ENCODE measurements around the gene NDUFS8. TPM values are rescaled to one million over a fixed set of nuclear protein-coding genes. Genes with fewer than 3 reads are reported as not detected.
"Not testable (repeated sequence)": the region's sequence is repeated elsewhere in the genome, so short reads cannot be mapped to it uniquely, and the experiment has no call there.

NDUFS8 gene
- total RNA-seq, 1 donor from 2014 or later, result 84.0 TPM

- peak; percentile 23 for DNase-seq (ENCODE audit: low read depth)
- not testable (repeated sequence) for FAIRE-seq; H3K36me3 ChIP-seq (ENCODE audit: control insufficient read depth, insufficient read depth, low read length); H3K27me3 ChIP-seq (ENCODE audit: control insufficient read depth, insufficient read depth, low read length); H3K4me3 ChIP-seq (ENCODE audit: low read depth, low read length)
- peak; percentile 62 for TF ChIP-seq CTCF (IDR thresholded peaks at IDR 0.05; ENCODE audit: insufficient read depth, low read length, severe bottlenecking)
Measured at GRCh38 chr11:67993821-67994220, 36.7 kb upstream of the NDUFS8 start.

GRCh38 chr11:67994387-67994786 lies 36.1 kb upstream of the NDUFS8 start:
- not testable (repeated sequence) for DNase-seq (ENCODE audit: low read depth)

GRCh38 chr11:67995129-67995528 lies 35.4 kb upstream of the NDUFS8 start:
- FAIRE-seq; DNase-seq (ENCODE audit: low read depth); H3K4me3 ChIP-seq (ENCODE audit: low read depth, low read length); H3K27me3 ChIP-seq (ENCODE audit: control insufficient read depth, insufficient read depth, low read length); H3K36me3 ChIP-seq (ENCODE audit: control insufficient read depth, insufficient read depth, low read length): not testable (repeated sequence)

More at GRCh38 chr11:67994387-67994786, 36.1 kb upstream of the NDUFS8 start:
- not testable (repeated sequence) for H3K4me3 ChIP-seq (ENCODE audit: low read depth, low read length); H3K36me3 ChIP-seq (ENCODE audit: control insufficient read depth, insufficient read depth, low read length); H3K27me3 ChIP-seq (ENCODE audit: control insufficient read depth, insufficient read depth, low read length); FAIRE-seq

- not testable (repeated sequence) for H3K27me3 ChIP-seq (ENCODE audit: control insufficient read depth, insufficient read depth, low read length); H3K36me3 ChIP-seq (ENCODE audit: control insufficient read depth, insufficient read depth, low read length); FAIRE-seq; H3K4me3 ChIP-seq (ENCODE audit: low read depth, low read length); DNase-seq (ENCODE audit: low read depth)
Measured at GRCh38 chr11:67995579-67995978, 34.9 kb upstream of the NDUFS8 start.

GRCh38 chr11:67996051-67996450 lies 34.4 kb upstream of the NDUFS8 start:
- no peak for DNase-seq (ENCODE audit: low read depth)
- TF ChIP-seq CTCF (IDR thresholded peaks at IDR 0.05; ENCODE audit: insufficient read depth, low read length, severe bottlenecking), result no peak
- FAIRE-seq, result no peak

GRCh38 chr11:67996622-67997474 lies 33.6 kb upstream of the NDUFS8 start:
- TF ChIP-seq CTCF (IDR thresholded peaks at IDR 0.05; ENCODE audit: insufficient read depth, low read length, severe bottlenecking), result no peak
- DNase-seq (ENCODE audit: low read depth), result no peak
- Histone ChIP-seq H3K36me3 (ENCODE audit: control insufficient read depth, insufficient read depth, low read length) (no peaks in the 10 kb centered on the region), H3K4me3 (ENCODE audit: low read depth, low read length) (no peak overlapping the region), H3K27me3 (ENCODE audit: control insufficient read depth, insufficient read depth, low read length) (no peaks in the 10 kb centered on the region)
- FAIRE-seq, result no peak

More at GRCh38 chr11:67996051-67996450, 34.4 kb upstream of the NDUFS8 start:
- Histone ChIP-seq H3K4me3 (ENCODE audit: low read depth, low read length) (no peak overlapping the region), H3K27me3 (ENCODE audit: control insufficient read depth, insufficient read depth, low read length) (no peaks in the 10 kb centered on the region), H3K36me3 (ENCODE audit: control insufficient read depth, insufficient read depth, low read length) (no peaks in the 10 kb centered on the region)

GRCh38 chr11:67997475-67997921 lies 33.0 kb upstream of the NDUFS8 start:
- H3K27me3 ChIP-seq (ENCODE audit: control insufficient read depth, insufficient read depth, low read length), result no peaks in the 10 kb centered on the region
- no peak overlapping the region for H3K4me3 ChIP-seq (ENCODE audit: low read depth, low read length)
- FAIRE-seq, result no peak
- no peak for TF ChIP-seq CTCF (IDR thresholded peaks at IDR 0.05; ENCODE audit: insufficient read depth, low read length, severe bottlenecking)
- H3K36me3 ChIP-seq (ENCODE audit: control insufficient read depth, insufficient read depth, low read length), result no peaks in the 10 kb centered on the region
- DNase-seq (ENCODE audit: low read depth), result no peak
